ENCODE measurements around the gene TNS1. TPM values are rescaled to one million over a fixed set of nuclear protein-coding genes. Genes with fewer than 3 reads are reported as not detected.

TNS1 gene
- total RNA-seq, 2 donors from 2014 or later, result 4.4 to 44.9 TPM

DNA sequence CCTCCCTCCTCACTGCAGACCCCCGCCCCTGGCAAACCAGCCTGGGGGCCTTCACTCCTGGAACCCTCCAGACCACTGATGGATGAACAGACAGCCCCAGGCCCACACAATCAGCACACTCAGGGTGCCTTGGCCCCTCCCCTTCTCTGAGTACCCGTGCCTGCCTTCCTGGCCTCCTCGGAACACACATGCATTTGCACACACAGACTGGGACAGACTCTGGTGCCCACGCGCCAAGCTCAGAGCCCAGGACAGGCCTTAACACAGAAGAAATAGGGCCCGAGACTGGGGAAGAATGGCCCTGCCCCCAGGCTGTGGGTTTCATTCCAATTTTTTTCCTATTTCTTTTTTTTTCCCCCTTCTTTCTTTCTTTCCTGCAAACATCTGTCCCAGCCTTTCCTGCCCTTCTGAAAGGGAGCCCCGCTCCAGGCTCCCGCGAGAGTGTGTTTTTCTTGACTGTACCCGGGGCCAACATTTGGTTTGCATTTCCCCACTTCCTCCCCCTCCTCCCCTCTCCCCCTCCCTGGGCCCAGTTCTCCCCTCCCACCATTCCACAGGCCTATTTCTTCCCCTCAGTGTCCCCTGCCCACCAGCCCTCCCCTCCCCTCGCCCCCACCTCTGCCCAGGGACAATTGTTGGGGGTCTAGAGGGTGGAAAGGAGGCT lies 618 bp upstream of the TNS1 start:
- Mint-ChIP-seq H3K36me3 (ENCODE audit: low read depth) (no peaks in the 10 kb centered on the region), H3K27ac (no peak overlapping the region), H3K9me3 (no peaks in the 10 kb centered on the region), H3K4me1 (peaks cover 5% of the 10 kb centered on the region), H3K4me3 (no peak overlapping the region), H3K27me3 (peaks cover 19% of the 10 kb centered on the region)
- ATAC-seq (replicated peaks), result no peak

DNA sequence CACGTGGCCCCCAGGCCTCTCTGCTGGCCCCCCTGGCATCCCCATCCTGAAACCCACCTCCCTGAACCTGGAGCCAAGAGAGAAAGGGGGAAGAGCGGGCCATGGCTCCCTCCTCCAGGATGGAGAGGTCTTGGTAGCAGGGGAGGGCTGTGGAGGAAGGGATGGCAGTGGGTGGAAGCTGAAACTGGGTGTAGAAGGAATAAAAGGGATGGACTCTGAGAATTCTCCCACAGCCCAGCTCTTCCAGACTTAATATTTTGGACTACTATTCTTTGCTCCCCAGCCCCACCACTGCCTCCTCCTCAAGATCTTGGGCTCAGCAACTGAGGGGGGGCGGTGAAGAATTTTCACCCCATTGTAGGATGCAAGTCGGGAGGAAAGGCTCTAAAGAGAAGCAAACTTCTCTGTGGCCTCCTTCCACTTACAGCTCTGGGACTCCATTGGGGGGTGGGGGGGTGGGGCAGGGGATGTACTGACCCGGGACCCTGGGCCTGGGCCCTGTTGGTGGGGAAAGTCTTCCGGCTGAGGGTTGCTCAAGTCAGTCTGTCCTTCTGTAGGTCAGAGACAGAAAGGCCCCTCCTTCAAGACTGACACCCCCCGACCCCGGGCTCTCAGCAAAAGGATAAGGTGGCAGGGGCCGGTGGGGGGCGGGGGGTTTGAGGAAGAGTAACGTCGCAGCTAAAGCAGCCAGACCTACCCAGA lies 501 bp downstream of the TNS1 start:
- no peak for ATAC-seq (replicated peaks)

DNA sequence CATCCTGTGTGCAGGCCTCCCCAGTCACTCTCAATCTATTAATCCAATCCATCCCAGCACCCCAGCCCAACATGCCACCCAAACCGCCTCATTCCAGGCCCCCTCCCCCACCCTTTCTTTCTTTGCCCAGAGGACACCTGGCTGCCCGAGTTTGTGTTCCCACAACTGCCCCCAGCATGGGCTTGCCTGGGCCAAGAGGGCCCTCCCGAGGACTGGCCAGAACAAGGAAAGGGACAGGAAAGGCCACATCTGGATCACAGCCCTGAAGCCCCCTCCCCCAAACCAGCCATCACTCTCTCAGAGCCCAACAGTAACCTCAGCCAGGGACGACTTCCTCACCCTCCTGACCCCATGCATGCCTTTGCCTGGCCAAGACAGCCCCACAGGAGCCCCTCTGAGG lies 1.2 kb downstream of the TNS1 start:
- Mint-ChIP-seq H3K27me3 (peaks cover 34% of the 10 kb centered on the region), H3K36me3 (ENCODE audit: low read depth) (no peaks in the 10 kb centered on the region), H3K4me3 (no peak overlapping the region), H3K9me3 (no peaks in the 10 kb centered on the region), H3K4me1 (peaks cover 5% of the 10 kb centered on the region), H3K27ac (peak overlapping the region; percentile 17)
- ATAC-seq (replicated peaks), result no peak

More for the DNA sequence above, 501 bp downstream of the TNS1 start:
- H3K4me3 Mint-ChIP-seq, result no peak overlapping the region
- H3K36me3 Mint-ChIP-seq (ENCODE audit: low read depth), result no peaks in the 10 kb centered on the region
- H3K27me3 Mint-ChIP-seq, result peaks cover 29% of the 10 kb centered on the region
- no peaks in the 10 kb centered on the region for H3K9me3 Mint-ChIP-seq
- no peak overlapping the region for H3K27ac Mint-ChIP-seq
- H3K4me1 Mint-ChIP-seq, result peaks cover 5% of the 10 kb centered on the region

DNA sequence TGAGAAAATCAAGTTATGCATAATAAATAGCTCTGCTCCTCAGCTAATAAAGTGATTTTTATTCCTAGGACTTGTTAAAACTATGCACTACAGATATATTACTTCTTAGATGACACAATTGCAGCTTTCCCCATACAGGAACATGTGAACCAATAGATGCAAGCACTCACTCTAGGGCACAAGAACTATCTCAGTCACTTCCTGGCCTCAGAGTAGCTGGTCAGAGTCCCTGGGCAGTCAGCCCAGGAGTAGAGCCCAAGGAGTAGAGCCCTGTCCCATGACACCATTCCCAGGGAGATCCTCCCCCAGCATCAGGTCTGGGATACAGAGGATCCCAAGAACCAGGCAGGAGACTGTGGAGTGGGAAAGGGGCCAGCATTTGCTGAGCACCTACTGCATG lies 2.7 kb downstream of the TNS1 start:
- Mint-ChIP-seq H3K4me3 (no peak overlapping the region), H3K27ac (no peak overlapping the region), H3K9me3 (no peaks in the 10 kb centered on the region), H3K27me3 (peaks cover 31% of the 10 kb centered on the region), H3K36me3 (ENCODE audit: low read depth) (no peaks in the 10 kb centered on the region), H3K4me1 (no peaks in the 10 kb centered on the region)
- ATAC-seq (replicated peaks), result no peak

DNA sequence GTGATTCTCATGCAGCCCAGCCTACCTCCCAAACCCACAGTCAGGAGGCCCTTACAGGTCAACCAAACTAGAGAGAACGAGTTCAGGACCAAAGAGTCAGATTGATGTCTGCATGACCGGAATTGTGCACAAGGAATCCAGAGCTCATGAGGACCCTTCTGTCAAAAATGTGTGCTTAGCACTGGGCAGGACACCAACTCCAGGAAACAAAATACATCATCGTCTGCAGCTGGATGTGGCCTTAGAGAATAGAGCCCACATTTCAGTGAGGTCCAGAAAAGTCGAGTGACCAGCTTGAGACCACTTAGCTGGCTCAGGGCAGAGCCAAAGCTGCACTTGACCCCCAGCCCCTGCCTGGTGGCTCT lies 3.2 kb downstream of the TNS1 start:
- no peaks in the 10 kb centered on the region for H3K4me1 Mint-ChIP-seq
- H3K36me3 Mint-ChIP-seq (ENCODE audit: low read depth), result no peaks in the 10 kb centered on the region
- no peaks in the 10 kb centered on the region for H3K9me3 Mint-ChIP-seq
- peaks cover 31% of the 10 kb centered on the region for H3K27me3 Mint-ChIP-seq
- no peak for ATAC-seq (replicated peaks)
- H3K4me3 Mint-ChIP-seq, result no peak overlapping the region
- no peak overlapping the region for H3K27ac Mint-ChIP-seq

DNA sequence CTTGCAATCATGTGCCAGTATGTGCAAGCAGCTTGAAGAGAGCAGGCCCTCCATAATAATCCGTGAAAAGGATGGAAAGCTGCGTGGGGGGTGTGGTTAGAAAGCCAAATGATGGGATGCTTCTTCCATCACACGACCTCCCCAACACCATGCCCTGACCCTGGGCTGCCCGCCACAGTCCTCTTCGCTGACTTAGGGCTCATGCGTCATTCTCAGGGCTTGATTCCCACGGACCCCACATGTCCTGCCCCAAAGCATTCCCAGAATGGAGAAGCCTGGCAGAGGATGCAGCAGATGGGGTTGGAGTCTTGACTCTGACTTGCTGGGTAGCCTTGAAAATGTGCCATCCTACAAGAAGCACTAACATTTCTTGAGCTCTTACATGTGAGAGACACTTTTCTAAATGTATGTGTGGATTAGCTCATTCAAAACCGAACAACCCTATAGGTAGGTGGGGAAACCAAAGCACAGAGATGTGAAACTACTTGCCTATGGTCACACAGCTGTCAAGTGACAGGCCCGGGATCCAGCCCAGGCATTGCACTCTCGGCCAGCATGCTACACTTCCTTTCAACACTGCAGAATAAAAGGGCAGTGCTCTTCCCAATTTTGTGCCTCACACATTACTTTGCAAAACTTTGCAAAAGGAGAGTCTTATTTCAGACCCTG lies 3.7 kb downstream of the TNS1 start:
- H3K4me1 Mint-ChIP-seq, result no peaks in the 10 kb centered on the region
- no peaks in the 10 kb centered on the region for H3K9me3 Mint-ChIP-seq
- no peak overlapping the region for H3K27ac Mint-ChIP-seq
- peaks cover 31% of the 10 kb centered on the region for H3K27me3 Mint-ChIP-seq
- no peaks in the 10 kb centered on the region for H3K36me3 Mint-ChIP-seq (ENCODE audit: low read depth)
- no peak overlapping the region for H3K4me3 Mint-ChIP-seq
- no peak for ATAC-seq (replicated peaks)

DNA sequence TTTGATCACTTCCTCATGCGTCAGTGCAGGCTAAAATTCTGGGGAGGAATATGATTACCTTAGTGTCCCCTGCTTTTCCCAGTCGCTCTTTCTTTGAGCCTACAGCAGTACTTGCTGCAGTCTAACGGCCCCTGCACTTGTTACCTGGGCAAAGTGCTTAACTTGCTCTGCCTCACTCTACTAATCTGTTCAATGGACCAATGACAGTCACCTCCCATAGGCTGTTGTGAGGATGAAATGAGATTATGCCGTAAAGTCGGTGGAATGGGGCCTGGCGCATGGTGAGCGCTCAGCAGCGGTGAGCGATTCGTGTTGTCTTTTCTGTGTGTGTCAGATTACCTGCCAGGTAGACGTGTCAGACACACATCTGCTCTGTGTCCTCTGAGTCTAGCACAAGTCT lies 5.3 kb downstream of the TNS1 start:
- ATAC-seq (replicated peaks), result no peak
- Mint-ChIP-seq H3K36me3 (ENCODE audit: low read depth) (no peaks in the 10 kb centered on the region), H3K4me1 (no peaks in the 10 kb centered on the region), H3K9me3 (no peaks in the 10 kb centered on the region), H3K27ac (no peak overlapping the region), H3K4me3 (no peak overlapping the region), H3K27me3 (peaks cover 28% of the 10 kb centered on the region)

DNA sequence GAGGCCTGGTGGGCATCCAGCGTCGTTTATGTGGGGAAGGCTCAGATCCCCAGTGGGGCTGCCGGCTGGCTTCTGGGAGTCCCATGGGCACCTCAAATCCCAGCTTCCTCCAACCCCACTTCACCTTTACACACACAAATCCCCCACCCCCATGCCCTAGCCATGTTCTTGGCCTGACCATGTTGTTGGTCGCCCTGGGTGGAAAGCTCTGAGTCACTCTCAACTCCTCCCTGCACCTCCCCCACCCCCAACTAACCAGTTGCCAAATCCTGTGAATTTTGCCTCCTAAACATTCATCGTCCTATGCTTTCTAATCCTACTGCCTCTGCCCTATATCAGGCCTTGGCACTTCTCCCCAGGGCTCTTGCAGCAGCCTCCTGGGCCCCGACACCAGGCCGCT lies 6.4 kb downstream of the TNS1 start:
- no peak for ATAC-seq (replicated peaks)
- H3K27me3 Mint-ChIP-seq, result peaks cover 28% of the 10 kb centered on the region
- no peaks in the 10 kb centered on the region for H3K36me3 Mint-ChIP-seq (ENCODE audit: low read depth)
- no peak overlapping the region for H3K4me3 Mint-ChIP-seq
- H3K27ac Mint-ChIP-seq, result no peak overlapping the region
- no peaks in the 10 kb centered on the region for H3K4me1 Mint-ChIP-seq
- H3K9me3 Mint-ChIP-seq, result no peaks in the 10 kb centered on the region

DNA sequence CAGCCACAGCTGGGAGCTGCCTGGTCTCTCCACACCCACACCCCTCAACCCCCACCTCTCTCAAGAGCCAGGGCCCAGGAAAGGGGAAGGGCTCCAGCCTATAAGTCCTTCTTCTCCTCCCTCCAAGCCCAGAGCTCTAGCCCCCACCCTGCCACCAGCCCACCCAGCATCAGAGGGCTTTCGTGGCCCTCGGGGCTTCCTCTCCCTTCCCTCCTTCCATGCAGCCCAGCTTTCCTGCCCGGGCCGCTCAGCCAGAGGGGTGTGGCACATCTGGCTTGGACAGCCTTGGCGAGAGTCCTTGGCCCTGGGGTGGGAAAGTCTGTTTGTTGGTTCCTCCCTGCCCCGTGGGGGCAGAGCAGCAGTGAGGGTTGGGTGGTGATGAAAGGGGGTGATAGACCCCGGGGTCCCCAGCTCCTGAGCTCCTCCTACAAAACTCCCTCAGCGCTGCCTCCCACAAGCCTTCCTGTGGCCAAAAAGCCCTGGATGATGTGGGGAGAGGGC lies 7.0 kb downstream of the TNS1 start:
- no peak for ATAC-seq (replicated peaks)

DNA sequence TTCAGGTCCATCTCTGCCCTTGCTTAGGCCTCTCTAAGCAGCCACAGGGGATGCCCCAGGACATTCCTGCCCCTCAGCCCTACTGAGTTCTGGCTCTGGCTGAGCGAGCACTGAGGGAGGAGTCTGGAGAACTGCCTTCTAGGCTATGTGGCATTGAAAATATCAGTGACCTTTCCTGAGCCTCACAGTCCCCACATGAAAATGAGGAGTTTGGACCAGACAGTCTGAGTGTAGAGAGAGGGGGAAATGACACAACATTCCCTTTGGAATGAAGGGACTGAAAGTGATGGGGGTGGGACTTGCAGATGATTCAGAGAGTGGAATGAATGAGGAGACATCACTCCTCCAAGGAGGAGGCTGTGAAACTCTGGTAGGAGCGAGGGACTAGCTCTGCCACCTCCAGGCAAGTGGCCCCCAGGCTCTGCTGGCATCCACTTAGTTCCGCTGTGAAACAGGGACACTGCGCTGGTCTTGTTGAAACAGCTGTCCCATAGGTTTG lies 8.0 kb downstream of the TNS1 start:
- H3K27ac Mint-ChIP-seq, result no peak overlapping the region
- H3K4me3 Mint-ChIP-seq, result no peak overlapping the region
- no peaks in the 10 kb centered on the region for H3K36me3 Mint-ChIP-seq (ENCODE audit: low read depth)
- ATAC-seq (replicated peaks), result no peak
- H3K27me3 Mint-ChIP-seq, result peaks cover 26% of the 10 kb centered on the region
- no peaks in the 10 kb centered on the region for H3K9me3 Mint-ChIP-seq
- no peaks in the 10 kb centered on the region for H3K4me1 Mint-ChIP-seq

More for the DNA sequence above, 7.0 kb downstream of the TNS1 start:
- no peak overlapping the region for H3K4me3 Mint-ChIP-seq
- no peaks in the 10 kb centered on the region for H3K36me3 Mint-ChIP-seq (ENCODE audit: low read depth)
- H3K9me3 Mint-ChIP-seq, result no peaks in the 10 kb centered on the region
- peaks cover 26% of the 10 kb centered on the region for H3K27me3 Mint-ChIP-seq
- no peaks in the 10 kb centered on the region for H3K4me1 Mint-ChIP-seq
- H3K27ac Mint-ChIP-seq, result no peak overlapping the region

DNA sequence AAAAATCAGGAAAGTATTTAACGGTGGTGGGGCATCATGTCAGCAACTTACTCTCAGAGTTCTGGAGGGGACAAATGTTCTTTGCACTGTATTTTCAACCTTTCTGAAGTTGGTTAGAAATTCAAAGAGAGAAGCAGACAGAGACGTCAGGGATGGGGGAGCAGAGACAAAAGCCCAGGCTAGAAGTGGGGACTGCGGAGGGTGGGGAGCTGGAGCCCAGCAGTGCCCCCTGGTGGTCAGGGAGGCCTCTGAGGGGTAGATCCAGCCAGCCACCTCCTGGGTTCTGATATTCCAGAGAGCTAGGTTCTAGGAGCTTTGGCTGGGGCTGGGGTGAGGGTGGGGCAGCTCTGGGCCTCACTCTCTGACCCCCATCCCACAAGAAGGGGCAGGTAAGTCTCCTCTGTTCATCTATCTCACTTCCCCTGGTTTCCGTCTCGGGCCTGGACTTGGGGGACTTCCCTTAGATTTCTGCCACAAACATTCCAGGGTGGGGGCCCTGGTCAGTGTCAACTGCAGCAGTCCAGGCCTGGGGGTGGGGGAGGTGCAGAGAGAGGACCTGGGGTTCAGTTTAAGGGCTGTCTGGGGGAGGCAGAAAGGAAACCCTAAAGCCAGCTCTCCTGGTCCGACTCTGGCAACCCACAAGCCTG lies 8.9 kb downstream of the TNS1 start:
- no peaks in the 10 kb centered on the region for H3K4me1 Mint-ChIP-seq
- peak; percentile 57 for ATAC-seq (replicated peaks)
- no peak overlapping the region for H3K4me3 Mint-ChIP-seq
- no peak overlapping the region for H3K27ac Mint-ChIP-seq
- H3K27me3 Mint-ChIP-seq, result peaks cover 29% of the 10 kb centered on the region
- H3K36me3 Mint-ChIP-seq (ENCODE audit: low read depth), result no peaks in the 10 kb centered on the region
- no peaks in the 10 kb centered on the region for H3K9me3 Mint-ChIP-seq

DNA sequence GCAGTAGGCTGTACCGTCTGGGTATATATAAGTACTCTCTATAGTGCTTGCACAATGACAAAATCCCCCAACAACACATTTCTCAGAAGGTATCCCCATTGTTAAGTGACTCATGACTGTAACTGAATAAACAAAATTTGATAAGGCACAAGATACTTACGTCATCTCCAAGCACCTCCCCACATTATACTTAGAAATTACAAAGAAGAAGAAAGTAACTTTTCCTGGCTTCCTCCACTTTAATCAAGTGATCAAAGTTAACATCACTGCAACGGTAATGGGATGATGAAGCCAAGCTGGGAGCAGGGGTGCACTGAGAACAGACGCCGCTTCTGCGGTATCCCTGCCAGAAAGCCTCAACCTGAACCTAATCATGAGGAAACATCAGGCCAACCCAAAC lies 9.7 kb downstream of the TNS1 start:
- ATAC-seq (replicated peaks), result no peak
- peaks cover 26% of the 10 kb centered on the region for H3K27me3 Mint-ChIP-seq
- no peak overlapping the region for H3K4me3 Mint-ChIP-seq
- H3K36me3 Mint-ChIP-seq (ENCODE audit: low read depth), result no peaks in the 10 kb centered on the region
- no peaks in the 10 kb centered on the region for H3K4me1 Mint-ChIP-seq
- H3K27ac Mint-ChIP-seq, result no peak overlapping the region
- H3K9me3 Mint-ChIP-seq, result no peaks in the 10 kb centered on the region

DNA sequence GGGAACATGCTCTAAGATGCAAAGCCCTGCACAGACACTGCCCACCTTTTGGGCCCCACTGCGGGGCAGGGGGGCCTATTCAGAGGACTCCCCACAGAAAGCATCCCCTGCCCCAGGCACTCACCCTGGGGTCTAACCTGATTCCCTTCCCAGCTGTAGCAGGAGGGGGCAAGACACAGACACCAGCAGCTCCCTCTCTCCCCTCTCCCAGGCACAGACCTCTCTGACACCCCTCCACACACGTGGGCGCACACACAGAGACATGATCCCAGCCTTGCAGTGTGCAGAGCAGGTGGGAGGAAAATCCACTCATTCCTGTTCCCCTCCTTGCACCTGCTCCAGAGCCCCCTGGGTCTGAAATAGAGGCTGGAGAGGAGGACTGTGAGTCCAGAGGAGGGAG lies 10.7 kb downstream of the TNS1 start:
- Mint-ChIP-seq H3K36me3 (ENCODE audit: low read depth) (no peaks in the 10 kb centered on the region), H3K27ac (no peak overlapping the region), H3K4me3 (no peak overlapping the region), H3K9me3 (no peaks in the 10 kb centered on the region), H3K4me1 (no peaks in the 10 kb centered on the region), H3K27me3 (peaks cover 16% of the 10 kb centered on the region)
- no peak for ATAC-seq (replicated peaks)

DNA sequence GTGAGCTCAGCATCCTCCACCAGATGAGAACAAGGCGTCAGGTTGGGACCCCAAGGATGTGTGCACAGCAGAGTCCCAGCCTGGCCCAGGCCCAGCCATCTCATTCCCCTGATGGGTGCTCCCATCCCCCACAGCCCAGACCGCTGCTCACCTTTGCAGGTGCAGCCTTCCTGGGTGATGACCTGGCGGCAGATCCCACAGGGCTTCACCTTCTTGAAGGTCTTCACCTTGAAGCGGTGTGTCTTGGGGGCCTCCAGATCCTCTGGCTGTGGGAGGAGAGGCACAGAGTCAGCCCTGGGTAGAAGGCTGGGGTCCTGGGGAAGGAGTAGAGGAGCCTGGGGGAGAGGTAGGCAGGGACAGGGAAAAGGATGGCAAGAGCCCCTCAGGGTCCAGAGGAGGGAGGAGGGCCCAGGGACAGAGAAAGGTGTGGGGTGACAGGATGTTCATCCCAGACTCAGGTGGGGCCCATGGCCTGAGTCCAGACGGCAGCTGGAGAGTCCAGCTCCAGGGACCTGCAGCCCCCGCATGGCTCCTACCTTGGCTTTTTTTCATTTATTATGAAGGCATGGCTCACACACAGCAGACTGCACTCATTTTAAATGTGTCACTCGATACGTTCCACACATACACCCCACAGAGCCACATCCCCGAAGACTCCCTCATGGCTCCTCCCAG lies 11.9 kb downstream of the TNS1 start:
- Mint-ChIP-seq H3K4me3 (no peak overlapping the region), H3K27me3 (peaks cover 14% of the 10 kb centered on the region), H3K27ac (no peak overlapping the region), H3K4me1 (no peaks in the 10 kb centered on the region), H3K36me3 (ENCODE audit: low read depth) (no peaks in the 10 kb centered on the region), H3K9me3 (no peaks in the 10 kb centered on the region)
- no peak for ATAC-seq (replicated peaks)
